GM19395 (cell line): Measurements from ENCODE around the gene RAB31.
"Not testable (repeated sequence)": the region's sequence is repeated elsewhere in the genome, so short reads cannot be mapped to it uniquely, and the experiment has no call there.

Experiments
- ATAC-seq: cut with Tn5 transposase; IDR thresholded peaks from one replicate; pipeline ENCODE4 v1.9.1; 2021; ENCODE audit warnings: mild to moderate bottlenecking, moderate library complexity; ENCODE audit not compliant: unreplicated experiment

Gene RAB31

DNA sequence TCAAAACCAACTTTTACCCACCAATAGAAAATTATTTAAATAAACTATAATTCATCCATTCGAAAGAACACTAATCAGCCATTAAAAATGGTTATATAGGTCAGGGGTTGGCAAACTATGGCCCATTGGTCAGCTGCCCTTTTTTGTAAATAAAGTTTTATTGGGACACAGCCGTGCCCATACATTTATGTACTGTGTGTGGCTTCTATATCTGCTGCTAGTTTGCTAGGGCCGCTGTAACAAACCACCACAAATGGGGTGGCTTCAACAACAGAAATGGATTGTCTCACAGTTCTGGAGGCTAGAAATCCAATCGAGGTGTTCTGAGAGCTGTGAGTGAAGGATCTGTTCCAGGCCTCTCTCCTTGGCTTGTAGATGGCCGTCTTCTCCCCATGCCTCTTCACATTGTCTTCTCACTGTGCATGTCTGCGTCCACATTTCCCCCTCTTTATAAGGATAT lies 170.7 kb downstream of the RAB31 start:
- ATAC-seq, result no peak

DNA sequence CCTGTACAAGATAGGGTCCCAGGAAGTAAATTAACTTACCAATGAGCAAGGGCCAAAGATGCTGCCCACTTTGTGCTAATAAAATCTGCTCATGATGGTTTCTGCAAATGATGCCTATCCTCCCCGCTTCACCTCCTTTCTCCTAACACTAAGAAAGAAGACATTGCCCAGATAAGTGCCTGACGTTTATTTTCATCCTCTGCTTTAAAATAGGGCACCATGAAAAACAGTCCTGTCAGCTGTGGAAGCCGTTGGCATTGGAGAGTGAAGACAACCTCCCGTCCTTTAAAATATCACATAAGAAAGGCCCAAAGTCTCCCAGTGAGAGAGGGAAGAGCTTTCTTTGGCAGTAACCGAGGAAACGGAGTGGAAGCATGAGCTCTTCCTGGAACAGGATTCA lies 176.0 kb downstream of the RAB31 start:
- no peak for ATAC-seq

GRCh38 chr18:9884532-9885140 lies 176.5 kb downstream of the RAB31 start:
- no peak for ATAC-seq

GRCh38 chr18:9885170-9886004 lies 177.3 kb downstream of the RAB31 start, which contains the start of gene TXNDC2:
Gene TXNDC2, plus strand, starts transcription at chr18:9885973. Its CDS starts 708 bp downstream, at chr18:9886681.
- no peak for ATAC-seq

DNA sequence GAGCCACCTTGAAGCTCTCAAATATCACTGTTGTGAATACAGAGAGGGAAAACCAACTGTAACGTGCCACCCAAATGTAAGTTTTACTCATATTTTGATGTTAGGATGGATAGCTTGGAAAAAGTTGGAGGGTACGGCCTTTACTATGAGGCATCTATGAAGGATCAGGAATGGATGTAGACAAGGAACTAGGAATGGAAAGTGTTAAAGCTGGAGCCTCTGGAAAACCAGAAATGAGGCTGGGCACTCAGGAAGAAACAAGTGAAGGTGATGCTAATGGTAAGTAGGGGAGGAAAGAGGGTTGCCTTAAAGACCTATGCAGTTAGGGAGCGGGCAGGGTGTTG lies 177.9 kb downstream of the RAB31 start:
- no peak for ATAC-seq

- ATAC-seq, result no peak
Measured at GRCh38 chr18:9887992-9888391, 179.9 kb downstream of the RAB31 start.

GRCh38 chr18:9890196-9890595 lies 182.1 kb downstream of the RAB31 start:
- no peak for ATAC-seq

DNA sequence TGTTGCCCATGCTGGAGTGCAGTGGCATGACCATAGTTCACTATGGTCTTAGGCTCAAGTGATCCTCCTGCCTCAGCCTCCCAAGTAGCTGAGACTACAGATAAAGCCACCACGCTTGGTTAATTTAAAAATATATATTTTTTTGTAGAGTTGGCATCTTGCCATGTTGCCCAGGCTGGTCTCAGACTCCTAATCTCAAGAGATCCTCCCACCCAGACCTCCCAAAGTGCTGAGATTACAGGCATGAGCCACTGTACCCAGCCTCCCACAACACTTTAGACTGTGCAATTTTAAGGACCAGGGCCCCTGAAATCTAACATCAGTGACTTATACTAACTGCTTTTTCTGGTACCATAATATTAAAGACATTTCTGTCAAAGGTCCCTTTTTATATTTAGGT lies 182.9 kb downstream of the RAB31 start:
- ATAC-seq, result no peak

DNA sequence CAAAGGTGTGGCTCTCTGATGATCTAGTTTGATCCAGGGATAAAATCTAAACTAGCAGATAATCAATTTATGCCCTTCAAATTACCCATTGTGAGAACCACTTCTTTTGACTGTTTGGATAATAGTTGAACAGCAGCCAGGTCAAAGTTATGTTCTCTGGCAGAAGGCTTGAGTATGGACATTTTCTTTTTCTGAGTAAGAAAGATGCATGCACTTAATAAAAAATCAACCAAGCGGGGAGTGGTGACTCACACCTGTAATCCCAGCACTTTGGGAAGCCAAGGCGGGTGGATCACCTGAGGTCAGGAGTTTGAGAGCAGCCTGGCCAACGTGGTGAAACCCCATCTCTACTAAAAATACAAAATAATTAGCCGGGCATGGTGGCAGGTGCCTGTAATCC lies 183.4 kb downstream of the RAB31 start:
- not testable (repeated sequence) for ATAC-seq

GRCh38 chr18:9894454-9895068 lies 186.5 kb downstream of the RAB31 start:
- ATAC-seq, result no peak

GRCh38 chr18:9897129-9897528 lies 189.0 kb downstream of the RAB31 start:
- ATAC-seq, result no peak

GRCh38 chr18:9897787-9898291 lies 189.7 kb downstream of the RAB31 start:
- not testable (repeated sequence) for ATAC-seq

GRCh38 chr18:9898792-9899549 lies 190.9 kb downstream of the RAB31 start:
- ATAC-seq, result no peak

GRCh38 chr18:9899550-9899930 lies 191.4 kb downstream of the RAB31 start:
- not testable (repeated sequence) for ATAC-seq

DNA sequence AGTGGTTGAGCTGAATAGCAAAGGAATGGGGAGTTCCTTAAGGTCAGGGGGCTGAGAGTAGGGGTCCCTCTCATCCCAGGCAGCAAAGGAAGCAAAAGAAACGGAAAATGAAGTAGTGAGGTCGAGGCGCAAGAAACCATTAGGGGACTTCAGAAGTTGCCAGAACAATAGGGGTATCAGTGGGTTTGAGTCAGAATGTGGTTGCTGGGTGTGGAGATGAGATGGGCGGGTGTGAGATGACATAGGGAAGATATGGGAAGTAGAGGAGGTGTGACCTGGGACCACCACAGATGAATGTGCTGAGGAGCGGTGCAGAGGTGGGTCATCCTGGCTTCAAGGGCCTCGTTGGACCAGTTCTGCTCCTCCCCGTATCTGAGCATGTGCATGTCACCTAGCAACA lies 192.6 kb downstream of the RAB31 start:
- ATAC-seq, result no peak

- ATAC-seq, result no peak
Measured at GRCh38 chr18:9901377-9901776, 193.3 kb downstream of the RAB31 start.

DNA sequence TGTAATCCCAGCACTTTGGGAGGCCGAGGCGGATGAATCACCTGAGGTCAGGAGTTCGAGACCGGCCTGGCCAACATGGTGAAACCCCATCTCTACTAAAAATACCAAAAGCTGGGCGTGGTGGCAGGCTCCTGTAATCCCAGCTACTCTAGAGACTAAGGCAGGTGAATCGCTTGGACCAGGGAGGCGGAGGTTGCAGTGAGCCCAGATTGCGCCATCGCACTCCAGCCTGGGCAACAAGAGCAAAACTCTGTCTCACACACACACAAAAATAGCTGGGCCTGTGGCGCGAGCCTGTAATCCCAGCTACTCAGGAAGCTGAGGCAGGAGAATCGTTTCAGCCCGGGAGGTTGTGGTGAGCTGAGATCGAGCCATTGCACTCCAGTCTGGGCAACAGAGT lies 194.2 kb downstream of the RAB31 start:
- not testable (repeated sequence) for ATAC-seq

DNA sequence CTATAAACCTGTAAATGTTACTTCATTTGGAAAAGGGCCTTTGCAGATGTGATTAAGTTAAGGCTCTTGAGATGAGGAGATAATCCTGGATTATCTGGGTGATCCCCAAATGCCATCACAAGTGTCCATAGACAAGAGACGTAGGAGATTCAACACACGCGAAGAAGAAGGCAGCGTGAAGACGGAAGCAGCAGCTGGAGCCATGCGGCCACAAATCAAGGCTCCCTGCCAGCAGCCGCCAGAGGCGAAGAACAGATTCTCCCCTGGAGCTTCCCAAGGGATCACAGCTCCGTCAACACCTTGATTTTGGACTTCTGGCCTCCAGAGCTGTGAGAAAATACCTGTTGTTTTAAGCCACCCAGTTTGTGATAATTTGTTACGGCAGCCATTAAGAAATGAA lies 194.7 kb downstream of the RAB31 start:
- no peak for ATAC-seq

DNA sequence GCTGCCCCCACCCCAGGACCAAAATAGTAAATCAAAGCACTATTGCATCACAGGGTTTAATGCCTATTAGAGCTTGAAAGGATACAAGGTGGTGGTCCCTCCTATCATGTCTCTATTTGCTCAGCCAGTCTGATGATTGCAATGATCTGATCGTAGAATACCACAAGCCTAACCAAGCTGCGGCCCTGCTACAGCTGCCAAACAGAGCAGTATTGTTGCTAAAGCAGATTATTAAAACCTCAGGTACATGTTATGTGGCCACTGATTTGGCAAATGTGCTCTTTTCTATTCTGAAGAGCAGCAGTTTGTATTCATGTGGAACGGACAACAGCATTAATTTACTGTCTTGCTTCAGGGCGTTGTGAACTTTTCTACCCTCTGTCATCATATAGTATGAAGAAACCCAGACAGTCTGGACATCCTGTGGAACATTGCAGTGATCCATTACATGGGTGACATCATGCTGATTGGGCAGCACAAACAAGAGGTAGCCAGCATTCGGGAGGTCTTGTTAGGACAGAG lies 197.4 kb downstream of the RAB31 start:
- ATAC-seq, result no peak

GRCh38 chr18:9906481-9906880 lies 198.4 kb downstream of the RAB31 start:
- no peak for ATAC-seq

DNA sequence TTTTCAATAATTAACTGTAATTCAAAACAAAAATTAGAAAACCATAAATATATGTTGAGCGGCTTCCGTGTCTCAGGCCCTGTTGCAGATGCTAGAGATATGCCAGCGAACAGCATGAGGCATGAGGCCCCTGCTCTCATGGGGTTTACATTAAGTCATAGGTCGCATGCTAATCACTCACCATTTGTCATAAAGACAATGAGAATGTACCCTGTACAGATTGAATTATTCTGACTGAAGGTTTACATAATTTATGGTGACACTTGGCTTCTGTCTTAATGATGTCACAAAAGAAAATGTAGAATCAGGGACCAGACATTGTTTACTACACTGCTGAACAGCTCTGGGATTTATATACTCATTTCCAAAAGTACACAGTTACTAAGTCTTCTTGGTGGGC lies 199.8 kb downstream of the RAB31 start:
- no peak for ATAC-seq
